ENCODE results near the gene MAEA.

MAEA gene

GRCh38 chr4:1338752-1339414 is 49.2 kb downstream of the MAEA start:
- DNase-seq: no peak

GRCh38 chr4:1339489-1339888 is 49.8 kb downstream of the MAEA start:
- no peak for DNase-seq

- no peak for DNase-seq
Measured at GRCh38 chr4:1340181-1340747, 50.6 kb downstream of the MAEA start.

- DNase-seq: no peak
Measured at GRCh38 chr4:1340861-1341260, 51.2 kb downstream of the MAEA start.

GRCh38 chr4:1342003-1342402 is 52.3 kb downstream of the MAEA start:
- DNase-seq: no peak

- DNase-seq: no peak
Measured at GRCh38 chr4:1344696-1345095, 55.0 kb downstream of the MAEA start.

GRCh38 chr4:1345903-1346780 is 56.5 kb downstream of the MAEA start:
- peak; percentile 61 to 66 for DNase-seq

GRCh38 chr4:1346781-1347409 is 57.2 kb downstream of the MAEA start, which contains the start of gene UVSSA:
TSS of gene UVSSA (plus strand) at chr4:1347208. CDS start at chr4:1348092, 884 bp downstream.
- DNase-seq: peak; percentile 100

GRCh38 chr4:1347410-1347864 is 57.7 kb downstream of the MAEA start:
- DNase-seq: peak; percentile 49 to 59

- no peak for DNase-seq
Measured at GRCh38 chr4:1348014-1348513, 58.4 kb downstream of the MAEA start.

- DNase-seq: no peak
Measured at GRCh38 chr4:1348746-1349145, 59.1 kb downstream of the MAEA start.

- no peak for DNase-seq
Measured at GRCh38 chr4:1349359-1350168, 59.9 kb downstream of the MAEA start.

GRCh38 chr4:1350169-1350520 is 60.5 kb downstream of the MAEA start:
- DNase-seq: no peak

GRCh38 chr4:1351854-1352566 is 62.3 kb downstream of the MAEA start:
- peak; percentile 85 to 87 for DNase-seq

- DNase-seq: no peak
Measured at GRCh38 chr4:1352567-1352900, 62.8 kb downstream of the MAEA start.

GRCh38 chr4:1353186-1354055 is 63.7 kb downstream of the MAEA start:
- DNase-seq: no peak

- no peak for DNase-seq
Measured at GRCh38 chr4:1354136-1354982, 64.7 kb downstream of the MAEA start.

GRCh38 chr4:1354983-1355275 is 65.2 kb downstream of the MAEA start:
- no peak for DNase-seq

GRCh38 chr4:1355378-1355777 is 65.7 kb downstream of the MAEA start:
- DNase-seq: no peak

Measured in CD4-positive, alpha-beta T cell treated with Interleukin-4 for 1 hour (primary cell).